Muscle of leg (tissue), 11 donors: ENCODE measurements around the gene HEPHL1. TPM values are rescaled to one million over a fixed set of nuclear protein-coding genes. Genes with fewer than 3 reads are reported as not detected.
A peak's percentile ranks its signal among the peaks of the same experiment; 100 is the strongest.

Source experiments
- DNase-seq: peaks from one replicate; pipeline ENCODE4 v3.0.0; 2013
- H3K27ac ChIP-seq: one replicate; pipeline ENCODE4 v1.5.1; 2013; ENCODE audit warnings: mild to moderate bottlenecking, low read length, control low read depth
- H3K27me3 ChIP-seq: one replicate; pipeline ENCODE4 v1.6.1; 2013; ENCODE audit warnings: low read length; ENCODE audit not compliant: control insufficient read depth, insufficient read depth
- H3K36me3 ChIP-seq: one replicate; pipeline ENCODE4 v1.6.1; 2013; ENCODE audit warnings: low read length; ENCODE audit not compliant: control insufficient read depth, insufficient read depth
- H3K4me1 ChIP-seq: one replicate; pipeline ENCODE4 v1.6.1; 2013; ENCODE audit warnings: low read length; ENCODE audit not compliant: control insufficient read depth, insufficient read depth
- H3K4me3 ChIP-seq: one replicate; pipeline ENCODE4 v1.5.1; 2013; ENCODE audit warnings: low read length, control low read depth
- H3K9me3 ChIP-seq: replicated peaks from 2 replicates; pipeline ENCODE4 v1.6.1; 2013; ENCODE audit warnings: low read depth, low read length; ENCODE audit not compliant: control insufficient read depth
- WGBS: methylation state at CpG from one replicate; pipeline ENCODE4 v1.1.5; 2013; ENCODE audit warnings: missing lambda C conversion rate; ENCODE audit not compliant: insufficient coverage; 5-methylcytosine and 5-hydroxymethylcytosine counted together
- polyA plus RNA-seq, 8 donors: library from polyadenylated mRNA; unstranded; fragments of 120-200 nt; gene quantifications; one replicate each; pipeline versions ENCODE4 v1.2.1 to v1.2.3, GENCODE V29; 2013; ENCODE audit warnings: inconsistent platforms in 1 of 8, low replicate concordance in 1 of 8; ENCODE audit not compliant: insufficient read length in 8 of 8, insufficient read depth in 1 of 8
- total RNA-seq: library from RNA; stranded (reverse); fragments of 120-200 nt; gene quantifications from one replicate; pipeline ENCODE4 v1.2.4, GENCODE V29; 2013

HEPHL1 gene
- total and polyA plus RNA-seq, 9 donors: 0.02 to 0.04 (median 0.03) TPM; not detected in 4

- no peaks in the 10 kb centered on the region for H3K27me3 ChIP-seq
- no peak overlapping the region for H3K4me3 ChIP-seq
- peaks cover 49% of the 10 kb centered on the region for H3K4me1 ChIP-seq
- H3K36me3 ChIP-seq: no peaks in the 10 kb centered on the region
- no peak overlapping the region for H3K27ac ChIP-seq
- DNase-seq: no peak
- H3K9me3 ChIP-seq: no peaks in the 10 kb centered on the region
- 58% methylated on average over 3 of the region's 4 CpGs for WGBS
Measured at GRCh38 chr11:94133752-94134151, 112.6 kb downstream of the HEPHL1 start.

- Histone ChIP-seq H3K36me3 (no peaks in the 10 kb centered on the region), H3K4me3 (no peak overlapping the region), H3K27me3 (no peaks in the 10 kb centered on the region), H3K9me3 (no peaks in the 10 kb centered on the region), H3K4me1 (peaks cover 45% of the 10 kb centered on the region), H3K27ac (peak overlapping the region; percentile 78)
- DNase-seq: peak; percentile 89
- WGBS: 30% methylated on average over 7 of the region's 10 CpGs
Measured at GRCh38 chr11:94134651-94135512, 113.7 kb downstream of the HEPHL1 start.

- no peak for DNase-seq
- Histone ChIP-seq H3K4me1 (peaks cover 17% of the 10 kb centered on the region), H3K36me3 (no peaks in the 10 kb centered on the region), H3K4me3 (no peak overlapping the region), H3K27me3 (no peaks in the 10 kb centered on the region), H3K9me3 (no peaks in the 10 kb centered on the region), H3K27ac (no peak overlapping the region)
- 67% methylated on average over 1 of the region's 4 CpGs for WGBS
Measured at GRCh38 chr11:94139416-94139815, 118.3 kb downstream of the HEPHL1 start.

GRCh38 chr11:94140154-94140655 is 119.1 kb downstream of the HEPHL1 start:
- no peak for DNase-seq
- Histone ChIP-seq H3K36me3 (no peaks in the 10 kb centered on the region), H3K9me3 (no peaks in the 10 kb centered on the region), H3K27me3 (no peaks in the 10 kb centered on the region), H3K27ac (no peak overlapping the region), H3K4me1 (peaks cover 12% of the 10 kb centered on the region), H3K4me3 (no peak overlapping the region)
- no CpG with 5 or more reads among the region's 2 CpGs for WGBS

GRCh38 chr11:94141511-94142307 is 120.6 kb downstream of the HEPHL1 start:
- H3K4me1 ChIP-seq: peaks cover 6% of the 10 kb centered on the region
- H3K27ac ChIP-seq: no peak overlapping the region
- H3K27me3 ChIP-seq: no peaks in the 10 kb centered on the region
- WGBS: 70% methylated on average over 6 of the region's 12 CpGs
- no peak overlapping the region for H3K4me3 ChIP-seq
- no peak for DNase-seq
- H3K9me3 ChIP-seq: no peaks in the 10 kb centered on the region
- no peaks in the 10 kb centered on the region for H3K36me3 ChIP-seq

- peak overlapping the region; percentile 9 for H3K27ac ChIP-seq
- H3K9me3 ChIP-seq: no peaks in the 10 kb centered on the region
- H3K4me3 ChIP-seq: no peak overlapping the region
- no peaks in the 10 kb centered on the region for H3K36me3 ChIP-seq
- H3K4me1 ChIP-seq: peaks cover 6% of the 10 kb centered on the region
- DNase-seq: no peak
- no peaks in the 10 kb centered on the region for H3K27me3 ChIP-seq
- 51% methylated on average over 3 of the region's 7 CpGs for WGBS
Measured at GRCh38 chr11:94142308-94143281, 121.4 kb downstream of the HEPHL1 start.

GRCh38 chr11:94144216-94144615 is 123.1 kb downstream of the HEPHL1 start:
- no peak for DNase-seq
- 94% methylated on average over 3 of the region's 3 CpGs for WGBS
- Histone ChIP-seq H3K27ac (no peak overlapping the region), H3K4me3 (no peak overlapping the region), H3K9me3 (no peaks in the 10 kb centered on the region), H3K4me1 (peaks cover 11% of the 10 kb centered on the region), H3K36me3 (no peaks in the 10 kb centered on the region), H3K27me3 (no peaks in the 10 kb centered on the region)

- WGBS: no CpG with 5 or more reads among the region's 1 CpG
- H3K4me1 ChIP-seq: peaks cover 16% of the 10 kb centered on the region
- no peak for DNase-seq
- no peak overlapping the region for H3K4me3 ChIP-seq
- no peaks in the 10 kb centered on the region for H3K9me3 ChIP-seq
- no peaks in the 10 kb centered on the region for H3K27me3 ChIP-seq
- no peaks in the 10 kb centered on the region for H3K36me3 ChIP-seq
- H3K27ac ChIP-seq: no peak overlapping the region
Measured at GRCh38 chr11:94144664-94145063, 123.5 kb downstream of the HEPHL1 start.

GRCh38 chr11:94145431-94145830 is 124.3 kb downstream of the HEPHL1 start:
- no peak overlapping the region for H3K4me3 ChIP-seq
- no peaks in the 10 kb centered on the region for H3K27me3 ChIP-seq
- no peak overlapping the region for H3K27ac ChIP-seq
- H3K4me1 ChIP-seq: peaks cover 20% of the 10 kb centered on the region
- no peaks in the 10 kb centered on the region for H3K36me3 ChIP-seq
- H3K9me3 ChIP-seq: no peaks in the 10 kb centered on the region
- DNase-seq: no peak
- WGBS: no CpG with 5 or more reads among the region's 2 CpGs
